HCEC 1CT (cell line): Measurements from ENCODE around the gene KCNH1.
"Not testable (repeated sequence)": the region's sequence is repeated elsewhere in the genome, so short reads cannot be mapped to it uniquely, and the experiment has no call there.

Experiments used
- DNase-seq: peaks from one replicate; pipeline ENCODE4 v3.0.0-alpha.2; 2017

Gene KCNH1

GRCh38 chr1:211092955-211093354 lies 41.0 kb downstream of the KCNH1 start:
- DNase-seq = no peak

DNA sequence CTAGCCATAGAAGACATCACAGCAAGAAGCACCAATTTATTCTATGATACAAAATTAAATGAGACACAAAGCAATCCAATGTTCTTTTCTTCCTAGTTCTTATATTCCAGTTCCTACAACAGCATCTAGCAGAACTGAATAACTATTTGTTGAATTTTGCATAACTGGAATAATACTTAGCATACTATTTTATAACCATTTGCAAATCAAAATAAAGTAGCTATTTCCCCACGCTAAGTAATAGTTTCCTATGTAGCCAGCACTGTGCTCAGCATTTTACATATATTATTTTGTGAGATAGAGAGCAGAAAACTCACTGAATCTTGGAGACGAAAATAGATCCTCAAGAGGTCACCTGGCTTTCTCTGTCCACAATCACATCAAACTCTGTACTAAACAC lies 42.1 kb downstream of the KCNH1 start:
- no peak for DNase-seq

DNA sequence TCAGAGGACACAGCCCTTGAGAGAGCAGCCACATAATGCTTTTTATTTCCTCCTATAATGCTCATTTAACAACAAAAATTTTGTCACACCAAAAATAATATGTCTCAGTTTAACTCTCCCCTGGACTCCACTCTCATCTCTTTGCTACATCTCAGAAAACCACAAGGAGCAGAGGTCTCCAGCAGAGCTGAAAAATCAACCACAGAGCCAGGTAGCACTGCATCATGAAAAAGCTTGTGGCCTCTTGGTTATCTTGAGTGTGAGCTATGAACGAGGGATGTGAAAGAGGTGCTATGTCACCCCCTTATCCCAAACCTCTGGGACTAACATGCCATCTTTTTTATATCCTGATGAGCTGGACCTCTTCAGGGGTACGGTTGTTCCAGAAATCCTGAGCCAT lies 44.4 kb downstream of the KCNH1 start:
- no peak for DNase-seq

- DNase-seq = no peak
These were observed 45.8 kb downstream of the KCNH1 start for GRCh38 chr1:211088156-211088555.

- no peak for DNase-seq
These were observed 51.1 kb downstream of the KCNH1 start for GRCh38 chr1:211082824-211083223.

GRCh38 chr1:211081447-211081846 lies 52.5 kb downstream of the KCNH1 start:
- not testable (repeated sequence) for DNase-seq

DNA sequence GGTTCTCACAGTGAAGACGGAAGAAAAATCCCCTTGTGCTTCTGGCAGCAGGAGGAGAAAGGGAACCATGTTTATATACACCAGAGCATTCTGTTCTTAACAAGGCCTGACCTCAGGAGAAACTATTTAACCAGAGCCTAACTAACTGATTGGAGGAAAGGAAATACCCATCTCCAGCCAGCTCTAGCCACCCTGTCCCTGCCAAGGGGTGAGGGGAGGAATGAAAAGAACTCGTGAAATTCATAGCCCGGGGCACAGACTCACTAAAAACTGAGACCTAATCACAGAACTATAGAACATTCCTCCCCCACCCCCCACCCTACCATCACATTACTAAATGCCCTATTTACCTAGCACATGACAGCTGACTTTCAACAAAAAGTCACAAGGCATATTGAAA lies 65.0 kb downstream of the KCNH1 start:
- no peak for DNase-seq

GRCh38 chr1:211066781-211067384 lies 67.1 kb downstream of the KCNH1 start:
- DNase-seq = no peak

GRCh38 chr1:211041838-211042237 lies 92.1 kb downstream of the KCNH1 start:
- DNase-seq = not testable (repeated sequence)

DNA sequence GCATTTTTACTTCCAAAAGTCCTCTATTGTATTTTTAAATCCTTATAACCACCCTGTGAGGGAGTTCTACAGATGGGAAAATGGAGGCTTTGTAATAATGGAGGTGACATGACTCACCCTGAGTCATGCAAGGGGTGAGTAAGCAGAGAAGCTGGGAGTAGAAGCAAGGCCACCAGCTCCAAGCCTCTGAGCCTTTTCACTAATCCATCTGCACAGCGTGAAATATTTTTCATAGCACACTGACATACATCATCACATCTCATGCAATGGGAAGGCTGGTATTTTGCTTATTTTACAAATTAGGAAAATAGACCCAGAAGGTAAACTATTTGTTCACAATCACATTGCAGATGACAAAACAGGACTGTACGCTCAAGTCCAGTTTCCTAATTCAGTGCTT lies 96.9 kb downstream of the KCNH1 start:
- DNase-seq = peak; percentile 89

DNA sequence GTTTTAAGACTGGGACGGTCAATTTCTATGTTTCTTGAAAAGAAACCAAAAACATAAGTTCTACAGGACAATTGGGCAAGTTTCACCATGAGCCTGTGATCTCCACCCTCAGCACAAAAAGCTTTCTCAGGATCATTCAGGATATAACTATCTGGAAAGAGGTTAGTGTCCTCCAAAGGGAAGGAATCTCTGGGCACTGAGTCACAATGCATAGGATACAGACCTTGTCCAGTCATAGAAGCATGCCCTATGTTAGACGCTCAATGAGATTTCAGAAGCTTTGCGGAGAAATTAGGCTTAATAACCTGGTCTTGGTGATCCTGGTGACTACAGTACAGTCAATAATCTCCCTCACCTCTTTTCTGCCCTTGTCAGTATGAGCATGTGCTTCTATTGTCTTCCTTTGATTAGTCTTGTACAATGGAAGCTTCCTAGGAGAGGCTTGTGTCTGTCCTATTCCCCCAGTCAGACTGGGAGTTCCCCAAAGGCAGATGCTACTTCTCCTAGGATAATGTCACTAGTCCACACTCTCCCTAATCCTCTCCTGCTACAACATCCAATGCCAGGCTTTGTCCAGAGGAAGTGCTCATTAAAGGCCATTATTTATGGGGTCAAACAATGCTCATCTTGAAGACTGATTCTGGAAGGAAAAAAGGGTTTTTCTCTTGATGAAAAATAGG lies 97.4 kb downstream of the KCNH1 start:
- DNase-seq = peak; percentile 33

DNA sequence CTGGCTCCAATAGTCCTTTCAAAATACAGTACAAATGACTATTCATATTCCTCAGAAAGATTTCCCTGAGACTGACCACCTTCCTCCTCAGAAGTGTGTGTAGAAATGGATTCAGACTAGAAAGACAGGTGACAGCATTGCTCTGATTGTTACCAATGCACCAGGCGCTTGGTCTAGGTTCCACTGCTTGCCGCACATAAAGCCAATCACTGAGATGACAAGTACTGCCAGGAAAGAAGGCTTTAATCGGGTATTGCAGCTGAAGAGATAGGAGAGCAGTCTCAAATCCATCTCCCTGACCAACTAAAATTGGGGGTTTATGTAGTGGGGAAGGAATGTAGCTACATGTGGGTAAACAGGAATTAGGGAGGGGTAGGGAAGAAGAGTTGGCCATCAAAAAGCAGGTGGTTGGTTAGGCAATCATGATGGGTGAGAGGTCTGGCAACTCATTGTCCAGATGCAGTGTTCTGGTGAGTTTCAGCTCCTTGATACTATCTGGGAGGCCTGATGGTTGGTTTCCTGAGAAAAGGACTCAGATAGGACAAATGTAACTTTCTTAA lies 98.0 kb downstream of the KCNH1 start:
- peak; percentile 6 for DNase-seq

DNA sequence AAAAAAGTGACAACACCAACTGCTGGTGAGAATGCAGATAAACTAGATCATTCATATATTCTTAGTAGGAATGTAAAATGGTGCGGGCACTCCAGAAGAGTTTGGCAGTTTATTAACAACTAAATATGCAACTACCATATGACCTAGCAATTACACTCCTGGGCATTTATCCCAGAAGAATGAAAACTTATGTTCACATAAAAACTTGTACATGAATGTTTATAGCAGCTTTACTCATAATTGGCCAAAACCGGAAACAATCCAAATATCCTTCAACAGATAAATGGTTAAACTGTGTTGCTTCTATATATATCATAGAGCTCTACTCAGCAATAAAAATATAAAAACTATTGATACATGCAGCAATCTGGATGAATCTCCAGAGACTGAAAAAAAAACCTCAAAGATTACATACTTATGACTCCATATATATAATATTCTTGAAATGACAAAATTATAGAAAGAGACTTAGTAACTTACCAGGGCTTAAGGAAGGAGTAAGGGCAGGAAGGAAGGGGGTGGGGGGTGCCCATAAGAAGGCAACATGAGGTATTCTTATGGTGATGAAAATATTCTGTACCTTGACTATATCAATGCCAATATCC lies 99.9 kb downstream of the KCNH1 start:
- no peak for DNase-seq

- DNase-seq = no peak
These were observed 109.0 kb downstream of the KCNH1 start for GRCh38 chr1:211024901-211025300.

DNA sequence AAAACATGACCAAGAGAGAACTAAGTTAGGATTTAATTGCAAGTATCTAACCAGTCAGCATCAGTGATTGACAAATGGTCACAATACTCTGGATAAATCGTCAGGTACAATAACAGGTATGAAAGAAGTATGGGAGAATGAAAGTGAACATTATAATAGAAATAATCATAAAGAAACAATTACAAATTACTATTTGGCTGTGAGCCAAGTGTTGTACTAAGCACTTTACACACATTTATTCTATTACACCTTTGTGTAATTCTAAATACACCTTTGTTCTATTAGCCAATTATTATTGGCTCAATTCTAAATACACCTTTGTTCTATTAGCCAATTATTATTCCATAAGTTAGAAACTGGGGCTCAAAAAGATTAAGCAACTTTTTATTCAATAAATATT lies 114.7 kb downstream of the KCNH1 start:
- DNase-seq = no peak

- no peak for DNase-seq
These were observed 115.3 kb downstream of the KCNH1 start for GRCh38 chr1:211018690-211019089.

DNA sequence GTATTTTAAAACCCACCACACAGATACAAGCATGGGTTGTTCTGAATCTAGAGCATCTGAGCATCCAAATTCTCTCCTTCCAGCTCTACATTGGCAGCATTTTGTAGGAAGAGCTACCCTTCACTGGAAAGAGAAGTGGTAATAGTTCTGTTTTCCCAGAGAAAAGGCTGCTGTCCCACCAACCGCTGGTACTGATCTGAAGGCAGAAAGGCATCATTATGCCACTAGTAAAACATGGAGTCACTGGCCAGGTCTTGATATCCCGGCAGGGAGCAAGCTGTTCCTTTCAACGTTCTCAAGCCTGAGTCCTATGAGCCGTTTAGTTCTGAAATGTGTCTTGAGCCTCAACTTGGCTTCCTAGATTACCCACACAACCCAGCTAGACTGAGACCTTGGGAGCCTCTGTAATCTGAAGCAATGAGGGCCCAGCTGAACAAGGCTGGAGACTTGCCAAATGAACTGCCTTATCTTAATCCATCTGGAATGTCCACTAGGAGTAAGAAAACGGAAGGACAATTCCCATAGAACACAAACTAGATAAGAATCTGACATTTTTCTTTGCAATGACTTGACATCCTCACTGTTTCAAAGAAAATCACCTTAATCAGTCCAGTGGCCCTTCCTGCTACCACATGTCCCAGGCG lies 116.8 kb downstream of the KCNH1 start:
- no peak for DNase-seq

DNA sequence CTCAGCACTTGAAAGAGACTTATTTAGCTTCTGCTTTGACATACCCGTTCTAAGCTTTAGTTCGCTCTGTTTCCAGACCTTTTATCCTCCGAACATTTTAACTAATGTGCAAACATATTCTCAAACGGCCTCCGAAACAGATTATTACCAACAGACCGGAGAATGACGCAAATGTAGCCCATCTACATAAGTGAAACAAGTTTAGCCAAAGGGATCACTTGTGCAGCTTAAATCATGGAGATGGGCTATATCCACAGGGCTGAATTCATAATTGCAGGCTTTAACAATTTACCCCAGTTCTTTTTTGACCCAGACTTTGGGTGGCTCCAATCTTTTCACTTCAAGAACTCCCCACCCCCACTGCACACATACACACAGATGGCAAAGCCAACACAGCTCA lies 119.7 kb downstream of the KCNH1 start:
- DNase-seq = no peak

DNA sequence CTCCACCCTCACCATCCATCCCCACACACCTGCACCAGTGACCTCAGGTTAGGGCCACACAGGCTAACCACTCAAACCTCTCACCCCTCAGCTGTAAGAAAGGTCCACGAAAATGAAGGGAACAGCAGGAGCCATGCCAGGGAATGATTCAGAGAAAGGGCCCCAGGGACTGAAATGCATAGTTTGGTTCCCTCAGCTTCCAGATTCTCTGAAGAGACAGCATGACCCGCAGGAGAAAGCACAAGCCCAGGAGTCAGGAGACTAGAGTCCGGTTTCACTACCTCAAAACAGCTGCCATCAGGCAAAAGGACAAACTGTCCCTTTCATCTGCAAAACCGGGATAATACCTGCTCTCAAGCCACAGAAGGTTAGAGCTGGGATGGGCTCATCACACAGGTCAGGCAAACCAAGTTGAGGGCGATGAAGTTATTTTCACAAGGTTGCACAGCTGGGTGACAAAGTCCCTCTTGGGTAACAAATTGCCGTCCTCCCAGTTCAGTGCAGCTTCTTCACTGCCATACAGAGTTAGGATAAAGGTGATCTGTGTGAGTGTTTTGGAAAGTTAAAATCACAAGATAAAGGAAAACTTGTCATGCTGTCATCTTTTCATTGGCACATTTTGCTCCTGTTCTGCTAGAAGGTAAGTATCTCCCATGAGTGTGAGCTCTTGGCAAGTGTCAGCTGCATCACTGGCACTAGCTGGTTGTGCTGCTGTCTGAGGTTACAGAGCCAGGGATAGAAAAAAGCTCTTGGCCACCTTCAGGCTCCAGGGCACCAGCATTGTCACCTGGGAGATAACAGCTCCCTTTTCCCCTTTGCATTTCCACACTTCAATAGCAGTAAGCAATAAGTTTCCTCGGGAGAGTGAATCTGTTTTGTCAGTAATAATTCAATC lies 120.4 kb downstream of the KCNH1 start:
- no peak for DNase-seq

- not testable (repeated sequence) for DNase-seq
These were observed 122.8 kb downstream of the KCNH1 start for GRCh38 chr1:211011128-211011527.

- DNase-seq = no peak
These were observed 124.0 kb downstream of the KCNH1 start for GRCh38 chr1:211009944-211010343.

- DNase-seq = no peak
These were observed 126.1 kb downstream of the KCNH1 start for GRCh38 chr1:211007830-211008229.

- DNase-seq = not testable (repeated sequence)
These were observed 138.0 kb downstream of the KCNH1 start for GRCh38 chr1:210995931-210996330.
